HepG2 (cell line): ENCODE data around the gene POC1A. TPM values are rescaled to one million over a fixed set of nuclear protein-coding genes. Genes with fewer than 3 reads are reported as not detected.

Experiments
- ATAC-seq: fragments of 200-7000 bp; cut with Tn5 transposase; 3 replicates; pipeline ENCODE4 v1.9.1; 2020; ENCODE audit warnings: mild to moderate bottlenecking, moderate library complexity
- BruUV-seq: library from RNA; stranded (reverse); fragments of 400-500 nt; replicated peaks from 2 replicates; lab custom pipeline; 2021; lab: Mats Ljungman, UMichigan
- CTCF ChIA-PET: fragments of 300-600 bp; formaldehyde crosslinking; extraction: SDS; loops from one replicate; lab custom pipeline; 2021; ENCODE audit warnings: low total read pairs, inconsistent platforms, low intra/inter-chr PET ratio; lab: Yijun Ruan, JAX
- POLR2A ChIA-PET: fragments of 350-600 bp; sonication (Branson Sonifier 250); formaldehyde crosslinking; loops from one replicate; lab custom pipeline; 2020; ENCODE audit warnings: antibody characterized with exemption, inconsistent platforms; lab: Yijun Ruan, JAX
- DNase-seq: peaks from one replicate; pipeline ENCODE4 v3.0.0-alpha.2; 2015; ENCODE audit warnings: low spot score
- FAIRE-seq: peaks from 3 replicates; lab custom pipeline; 2011; peaks lifted over from hg19 to GRCh38; lab: Jason Lieb, UNC
- H2AFZ ChIP-seq: one replicate; pipeline ENCODE4 v1.6.1; 2011; ENCODE audit warnings: low read length, inconsistent platforms
- H3K27ac ChIP-seq: fragments of 300-600 bp; 3 replicates; pipeline ENCODE4 v1.8.0; 2011; ENCODE audit warnings: mixed run types, mild to moderate bottlenecking, mixed read lengths, low read length, inconsistent platforms; ENCODE audit not compliant: insufficient read depth; ENCODE audit errors: extremely low read length
- H3K27me3 ChIP-seq, 2 experiments: fragments of 200-600 bp in 1 of 2; 2 replicates in 1 of 2; 3 replicates in 1 of 2; pipeline versions ENCODE4 v1.6.0 to v1.8.0; 2011; ENCODE audit warnings: low read length in 2 of 2, mild to moderate bottlenecking in 2 of 2, moderate library complexity in 2 of 2, inconsistent platforms in 1 of 2; ENCODE audit not compliant: insufficient read depth in 2 of 2, control insufficient read depth in 1 of 2
- H3K36me3 ChIP-seq, 2 experiments: fragments of 200-600 bp in 1 of 2; replicated peaks in 1 of 2; 2 replicates in 1 of 2; 3 replicates in 1 of 2; pipeline versions ENCODE4 v1.5.1 to v1.8.0; 2011; ENCODE audit warnings: low read length in 2 of 2, inconsistent platforms in 1 of 2; ENCODE audit not compliant: insufficient read depth in 2 of 2, control insufficient read depth in 1 of 2
- H3K4me1 ChIP-seq: 2 replicates; pipeline ENCODE4 v1.5.1; 2012; ENCODE audit warnings: low read length, inconsistent platforms; ENCODE audit not compliant: insufficient read depth
- H3K4me2 ChIP-seq: 2 replicates; pipeline ENCODE4 v1.6.0; 2011; ENCODE audit warnings: low read depth, low read length, inconsistent platforms
- H3K4me3 ChIP-seq, 3 experiments: fragments of 200-600 bp in 1 of 3; sonication (generic), shearing (Covaris generic) in 1 of 3; replicated peaks in 1 of 3; 2 replicates each; pipeline ENCODE4 v1.5.1; 2011 to 2016; ENCODE audit warnings: low read length in 3 of 3, inconsistent platforms in 2 of 3, low read depth in 2 of 3, mild to moderate bottlenecking in 2 of 3, control low read depth in 1 of 3, mixed read lengths in 1 of 3; ENCODE audit not compliant: insufficient read depth in 1 of 3
- H3K79me2 ChIP-seq: one replicate; pipeline ENCODE4 v1.6.1; 2011; ENCODE audit warnings: low read length, inconsistent platforms; ENCODE audit not compliant: insufficient read depth
- H3K9ac ChIP-seq: 2 replicates; pipeline ENCODE4 v1.6.0; 2011; ENCODE audit warnings: mild to moderate bottlenecking, low read depth, low read length, inconsistent platforms; ENCODE audit not compliant: insufficient read depth
- H3K9me3 ChIP-seq: 2 replicates; pipeline ENCODE4 v1.5.1; 2012; ENCODE audit warnings: mild to moderate bottlenecking, low read length
- H4K20me1 ChIP-seq: 2 replicates; pipeline ENCODE4 v1.6.0; 2011; ENCODE audit warnings: inconsistent platforms, mild to moderate bottlenecking, low read length, moderate library complexity; ENCODE audit not compliant: insufficient read depth
- CREB1 ChIP-seq, 2 experiments: fragments of 450-650 bp in 1 of 2; IDR thresholded peaks; 2 replicates each; pipeline ENCODE4 v1.6.1; 2016 to 2017; ENCODE audit warnings: control low read depth in 1 of 2, mild to moderate bottlenecking in 1 of 2, missing compliant biosample characterization in 1 of 2, missing genetic modification characterization in 1 of 2
- DDIT3 ChIP-seq: sonication (generic); formaldehyde crosslinking; IDR thresholded peaks from 2 replicates; pipeline ENCODE4 v1.4.0; 2020; ENCODE audit warnings: mild to moderate bottlenecking, missing genetic modification reagents
- FOXK1 ChIP-seq: sonication (generic); formaldehyde crosslinking; IDR thresholded peaks from 2 replicates; pipeline ENCODE4 v1.4.0; 2020; ENCODE audit warnings: low read depth, missing genetic modification reagents, borderline replicate concordance
- GABPB1 ChIP-seq: IDR thresholded peaks from 2 replicates; pipeline ENCODE4 v1.6.1; 2016; ENCODE audit warnings: mild to moderate bottlenecking, missing genetic modification reagents, moderate library complexity, missing compliant biosample characterization
- JARID2 ChIP-seq: sonication (generic); formaldehyde crosslinking; IDR thresholded peaks from 2 replicates; pipeline ENCODE4 v1.8.1; 2023; ENCODE audit warnings: missing genetic modification reagents, inconsistent platforms; ENCODE audit not compliant: insufficient replicate concordance
- PHF8 ChIP-seq: sonication (generic); formaldehyde crosslinking; IDR thresholded peaks from 2 replicates; pipeline ENCODE4 v1.5.0; 2020; ENCODE audit warnings: missing genetic modification reagents
- RFXAP ChIP-seq: sonication (generic); formaldehyde crosslinking; IDR thresholded peaks from 2 replicates; pipeline ENCODE4 v1.4.0; 2020; ENCODE audit warnings: missing genetic modification reagents, borderline replicate concordance
- SIX1 ChIP-seq: sonication (generic); formaldehyde crosslinking; IDR thresholded peaks from 2 replicates; pipeline ENCODE4 v1.4.0; 2020; ENCODE audit warnings: missing genetic modification reagents, borderline replicate concordance
- STAT6 ChIP-seq: sonication (generic); formaldehyde crosslinking; IDR thresholded peaks from 2 replicates; pipeline ENCODE4 v1.4.0; 2020; ENCODE audit warnings: missing genetic modification reagents, mild to moderate bottlenecking, borderline replicate concordance
- TEAD3 ChIP-seq: optimal IDR thresholded peaks from 2 replicates; pipeline ENCODE3; 2016; ENCODE audit warnings: borderline replicate concordance
- ZNF224 ChIP-seq: sonication (generic); formaldehyde crosslinking; IDR thresholded peaks from 2 replicates; pipeline ENCODE4 v1.5.0; 2020; ENCODE audit warnings: mild to moderate bottlenecking, missing genetic modification reagents
- ZNF790 ChIP-seq: sonication (generic); formaldehyde crosslinking; IDR thresholded peaks from 2 replicates; pipeline ENCODE4 v1.8.0; 2022; ENCODE audit warnings: missing genetic modification reagents, mild to moderate bottlenecking, borderline replicate concordance
- WGBS: methylation state at CpG from one replicate; pipeline ENCODE4 v1.1.6; 2017; ENCODE audit warnings: low lambda C conversion rate; 5-methylcytosine and 5-hydroxymethylcytosine counted together
- in situ Hi-C: cut with HindIII; loops from 2 replicates; pipeline ENCODE4 v1.10.0; 2017; ENCODE audit warnings: low pct_unique_long_range_greater_than_20kb; ENCODE audit not compliant: extremely low pct_ligation_motif_present
- intact Hi-C: fragments of 100-400 bp; cut with micrococcal nuclease; formaldehyde crosslinking; loops from one replicate; pipeline ENCODE4 v1.10.0; 2022; ENCODE audit not compliant: unreplicated experiment
- polyA plus RNA-seq, 8 experiments: library from polyadenylated mRNA; depleted of rRNA in 3 of 8; stranded (reverse) in 7 of 8; unstranded in 1 of 8; fragments of >200 nt; fragmentation: Illumina TruSeq in 4 of 8; extraction: Trizol in 4 of 8; gene quantifications; 2 replicates each; pipeline versions ENCODE4 v1.2.1 to v1.2.3, GENCODE V29; 2011 to 2016; ENCODE audit warnings: low read depth in 4 of 8, missing spikeins in 1 of 8, mixed read lengths in 1 of 8; ENCODE audit not compliant: insufficient read depth in 1 of 8
- total RNA-seq, 5 experiments: library from RNA; depleted of rRNA; stranded (reverse); fragments of >200 nt; fragmentation: Illumina TruSeq; extraction: Trizol; gene quantifications; 2 replicates each; pipeline ENCODE4 v1.2.3, GENCODE V29; 2016; ENCODE audit warnings: low read depth in 1 of 5

POC1A gene
- total and polyA plus RNA-seq, 2 of the 13 experiments (the other 11 are each of a cell fraction or from before 2014, with no cell fraction given) = 14.6 to 20.0 TPM

GRCh38 chr3:52184690-52185089, 30.5 kb upstream of the POC1A start:
- no peak overlapping the region for H2AFZ ChIP-seq
- H3K27me3 ChIP-seq = no peaks in the 10 kb centered on the region
- no peak for ATAC-seq
- no peak overlapping the region for H3K9ac ChIP-seq
- H3K4me1 ChIP-seq = peaks cover 90% of the 10 kb centered on the region
- no peak overlapping the region for H3K4me2 ChIP-seq
- WGBS = 81% methylated on average over 3 of the region's 8 CpGs
- H3K79me2 ChIP-seq = no peaks in the 10 kb centered on the region
- CTCF ChIA-PET = no interaction called here
- DNase-seq = no peak
- no TSS peak for BruUV-seq
- no peak overlapping the region for H3K4me3 ChIP-seq
- no peak for FAIRE-seq
- H3K27ac ChIP-seq = no peak overlapping the region
- H3K36me3 ChIP-seq = no peaks in the 10 kb centered on the region
- POLR2A ChIA-PET = no interaction called here
- intact Hi-C loops = no loop called here
- TF ChIP-seq CREB1 (IDR thresholded peaks at IDR 0.05) (peak; percentile 54), CREB1 (CRISPR knock-in tag; IDR thresholded peaks at IDR 0.05) (no peak), ZNF224 (no peak)
- TF ChIP-seq, all 625 proteins: peak for 1
- in situ Hi-C loops = no loop called here
- no peaks in the 10 kb centered on the region for H4K20me1 ChIP-seq
- no peaks in the 10 kb centered on the region for H3K9me3 ChIP-seq

- POLR2A ChIA-PET = interaction anchor here (1.0 kb wide), 1 partner anchor 13 kb away, joined by 3 read pairs; no protein-coding TSS in a partner anchor
- H3K27ac ChIP-seq = no peak overlapping the region
- no peak for TF ChIP-seq ZNF790
- TF ChIP-seq TEAD3 (CRISPR knock-in tag) = no peak
- TF ChIP-seq GABPB1 (CRISPR knock-in tag) = no peak
- TF ChIP-seq DDIT3 (CRISPR knock-in tag) = no peak
- TF ChIP-seq RFXAP (CRISPR knock-in tag) = no peak
- no peak for TF ChIP-seq FOXK1 (CRISPR knock-in tag)
- TF ChIP-seq SIX1 (CRISPR knock-in tag) = no peak
- TF ChIP-seq PHF8 = no peak
- no peak for TF ChIP-seq JARID2 (CRISPR knock-in tag)
- TF ChIP-seq STAT6 = no peak
- TF ChIP-seq, all 625 proteins: peak for 0
- no peaks in the 10 kb centered on the region for H3K9me3 ChIP-seq
- no peaks in the 10 kb centered on the region for H4K20me1 ChIP-seq
- H3K4me2 ChIP-seq = peak overlapping the region; percentile 27
- no TSS peak for BruUV-seq
- ATAC-seq = no peak
- H3K79me2 ChIP-seq = no peaks in the 10 kb centered on the region
- no peaks in the 10 kb centered on the region for H3K36me3 ChIP-seq
- CTCF ChIA-PET = no interaction called here
- DNase-seq = no peak
- intact Hi-C loops = no loop called here
- no peak overlapping the region for H2AFZ ChIP-seq
- WGBS = 11% methylated on average over 7 of the region's 7 CpGs
- FAIRE-seq = no peak
- H3K27me3 ChIP-seq = no peaks in the 10 kb centered on the region
- 0 out of 6 replicates have a peak overlapping the region, but pooled peaks of 1 of the 3 experiments have one; percentile 21 for H3K4me3 ChIP-seq
- H3K9ac ChIP-seq = no peak overlapping the region
- in situ Hi-C loops = no loop called here
- peaks cover 87% of the 10 kb centered on the region for H3K4me1 ChIP-seq
Observed at GRCh38 chr3:52183786-52184445, 29.7 kb upstream of the POC1A start.
